NCI-H748 (cell line): Measurements from ENCODE around the gene MRPS27.
A peak's percentile ranks its signal among the peaks of the same experiment; 100 is the strongest.

ENCODE experiments used
- DNase-seq: peaks from one replicate; lab custom pipeline; 2025; ENCODE audit not compliant: unreplicated experiment; lab: John Stamatoyannopoulos, UW

The MRPS27 gene

GRCh38 chr5:72292411-72292810, 27.6 kb downstream of the MRPS27 start:
- no peak for DNase-seq

GRCh38 chr5:72291601-72292000, 28.4 kb downstream of the MRPS27 start:
- DNase-seq, result no peak

GRCh38 chr5:72290356-72291133, 29.5 kb downstream of the MRPS27 start:
- DNase-seq, result no peak

- DNase-seq, result peak; percentile 50
Observed at GRCh38 chr5:72288924-72289323, 31.1 kb downstream of the MRPS27 start.

GRCh38 chr5:72286798-72287197, 33.2 kb downstream of the MRPS27 start:
- DNase-seq, result no peak

GRCh38 chr5:72285424-72285821, 34.6 kb downstream of the MRPS27 start:
- no peak for DNase-seq

- no peak for DNase-seq
Observed at GRCh38 chr5:72284559-72285423, 35.2 kb downstream of the MRPS27 start.

- DNase-seq, result no peak
Observed at GRCh38 chr5:72283358-72283757, 36.7 kb downstream of the MRPS27 start.

GRCh38 chr5:72282878-72283277, 37.2 kb downstream of the MRPS27 start:
- DNase-seq, result no peak

- no peak for DNase-seq
Observed at GRCh38 chr5:72281764-72282499, 38.1 kb downstream of the MRPS27 start.

GRCh38 chr5:72281430-72281763, 38.6 kb downstream of the MRPS27 start:
- no peak for DNase-seq

GRCh38 chr5:72280581-72281069, 39.4 kb downstream of the MRPS27 start:
- DNase-seq, result peak; percentile 5

- DNase-seq, result no peak
Observed at GRCh38 chr5:72276219-72276752, 43.8 kb downstream of the MRPS27 start.

- DNase-seq, result no peak
Observed at GRCh38 chr5:72273547-72273946, 46.5 kb downstream of the MRPS27 start.

GRCh38 chr5:72272398-72272797, 47.6 kb downstream of the MRPS27 start:
- DNase-seq, result no peak

GRCh38 chr5:72271702-72272101, 48.3 kb downstream of the MRPS27 start:
- DNase-seq, result no peak

- DNase-seq, result no peak
Observed at GRCh38 chr5:72270037-72270436, 50.0 kb downstream of the MRPS27 start.

GRCh38 chr5:72269411-72269780, 50.6 kb downstream of the MRPS27 start:
- DNase-seq, result no peak

- DNase-seq, result peak; percentile 65
Observed at GRCh38 chr5:72268753-72269410, 51.2 kb downstream of the MRPS27 start.

- DNase-seq, result no peak
Observed at GRCh38 chr5:72268260-72268659, 51.8 kb downstream of the MRPS27 start.

GRCh38 chr5:72267685-72268084, 52.4 kb downstream of the MRPS27 start:
- DNase-seq, result no peak
